Sigmoid colon (tissue), 7 donors: Measurements from ENCODE around the gene CSH2. TPM values are rescaled to one million over a fixed set of nuclear protein-coding genes. Genes with fewer than 3 reads are reported as not detected.

ENCODE experiments used
- DNase-seq: peaks from one replicate; pipeline ENCODE4 v3.0.0-alpha.2; 2019
- H3K27ac ChIP-seq, 4 donors: fragments of 200-600 bp; sonication (generic); one replicate each; pipeline ENCODE4 v1.5.1; 2016 to 2019; ENCODE audit warnings: mild to moderate bottlenecking in 1 of 4
- H3K27me3 ChIP-seq, 3 donors: fragments of 200-600 bp; sonication (generic); one replicate each; pipeline ENCODE4 v1.5.1; 2019; ENCODE audit warnings: mild to moderate bottlenecking in 1 of 3
- H3K36me3 ChIP-seq, 4 donors: fragments of 200-600 bp; sonication (generic); one replicate each; pipeline ENCODE4 v1.5.1; 2016 to 2019
- H3K4me1 ChIP-seq, 4 donors: fragments of 200-600 bp; sonication (generic); one replicate each; pipeline ENCODE4 v1.5.1; 2017 to 2019
- H3K4me3 ChIP-seq, 4 donors: fragments of 200-600 bp; sonication (generic); one replicate each; pipeline ENCODE4 v1.5.1; 2017 to 2019; ENCODE audit warnings: mild to moderate bottlenecking in 2 of 4, moderate library complexity in 1 of 4
- H3K9me3 ChIP-seq, 4 donors: fragments of 200-600 bp in 3 of 4; sonication (generic) in 3 of 4; one replicate each; pipeline versions ENCODE4 v1.5.1 to v1.6.1; 2013 to 2019
- EP300 ChIP-seq, 4 donors: sonication (generic); formaldehyde crosslinking; IDR thresholded peaks; one replicate each; pipeline ENCODE4 v1.6.1; 2017; ENCODE audit warnings: antibody characterized with exemption in 4 of 4
- POLR2A ChIP-seq, 2 donors: fragments of 450-650 bp; IDR thresholded peaks; one replicate each; pipeline ENCODE4 v1.6.1; 2016; ENCODE audit warnings: antibody characterized with exemption in 2 of 2, mild to moderate bottlenecking in 2 of 2, moderate library complexity in 2 of 2
- POLR2AphosphoS5 ChIP-seq, 4 donors: sonication (generic); formaldehyde crosslinking; IDR thresholded peaks; one replicate each; pipeline ENCODE4 v1.6.1; 2017; ENCODE audit warnings: antibody characterized with exemption in 4 of 4
- WGBS, 2 donors: extraction: QIAGEN DNeasy Blood & Tissue Kit; methylation state at CpG; one replicate each; pipeline ENCODE4 v1.1.7; 2013; 5-methylcytosine and 5-hydroxymethylcytosine counted together
- intact Hi-C: fragments of 100-400 bp; cut with DNase I; formaldehyde crosslinking; loops from one replicate; pipeline ENCODE4 v1.15.1; 2023
- polyA plus RNA-seq, 3 donors: library from polyadenylated mRNA; stranded (reverse); fragments of 200-250 nt; gene quantifications; one replicate each; pipeline ENCODE4 v1.2.3, GENCODE V29; 2013
- total RNA-seq, 4 donors: library from RNA; depleted of rRNA; stranded (reverse); fragments of >200 nt; gene quantifications; one replicate each; pipeline ENCODE4 v1.1.0, GENCODE V29; 2016
- TF ChIP-seq, protein P1 (sequence below), 4 experiments: fragments of 450-650 bp in 3 of 4; fragments of 200-600 bp in 1 of 4; IDR thresholded peaks; one replicate each; pipeline ENCODE4 v1.5.1; 2016 to 2019; ENCODE audit warnings: antibody characterized with exemption in 4 of 4, mild to moderate bottlenecking in 3 of 4, moderate library complexity in 2 of 4
- donor health status: healthy with polysubstance abuse.
- donor health status: Bipolar disorder and iron deficiency.
- donor health status: healthy.

CSH2 gene
- total and polyA plus RNA-seq, 7 donors = not detected

DNA sequence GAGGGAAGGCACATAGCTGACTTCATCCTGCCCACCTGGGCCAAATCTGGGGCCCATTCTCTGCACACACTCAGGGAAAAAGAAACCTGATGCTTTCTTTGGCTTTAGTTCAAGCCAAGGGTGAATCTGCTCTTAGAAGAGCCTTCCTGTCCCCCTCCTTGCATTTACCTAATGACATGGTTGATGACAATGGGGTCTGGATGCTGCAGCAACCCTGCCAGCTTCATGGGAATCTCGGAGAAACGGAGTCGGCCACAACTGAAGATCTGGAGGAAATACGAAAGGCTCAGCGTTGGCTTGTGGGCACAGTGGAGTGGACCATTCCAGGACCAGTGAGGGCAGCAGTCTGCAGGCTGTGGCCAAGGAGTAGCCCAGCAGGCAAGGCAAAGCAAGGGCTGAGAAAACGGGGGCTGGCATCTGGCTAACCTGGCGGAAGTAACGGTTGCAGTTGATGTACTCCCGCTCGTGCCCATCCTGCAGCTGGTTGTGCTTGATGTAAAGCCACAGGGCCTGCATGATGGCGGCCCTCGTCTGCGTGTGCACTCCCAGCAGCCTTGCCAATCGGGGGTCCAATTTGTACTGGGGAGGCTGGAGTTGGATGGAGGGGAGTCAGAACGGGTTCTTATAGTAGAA is 39.6 kb downstream of the CSH2 start:
- Histone ChIP-seq H3K27me3 (no peaks in the 10 kb centered on the region), H3K36me3 (peaks cover 53 to 86% (median 77%) of the 10 kb centered on the region in 4 donors), H3K27ac (peak overlapping the region in 2 of 4 donors; percentile 58 to 95), H3K4me3 (no peak overlapping the region), H3K9me3 (no peaks in the 10 kb centered on the region), H3K4me1 (peaks cover 0 to 49% (median 40%) of the 10 kb centered on the region in 4 donors)
- no peak for DNase-seq
- TF ChIP-seq, protein P1, sequence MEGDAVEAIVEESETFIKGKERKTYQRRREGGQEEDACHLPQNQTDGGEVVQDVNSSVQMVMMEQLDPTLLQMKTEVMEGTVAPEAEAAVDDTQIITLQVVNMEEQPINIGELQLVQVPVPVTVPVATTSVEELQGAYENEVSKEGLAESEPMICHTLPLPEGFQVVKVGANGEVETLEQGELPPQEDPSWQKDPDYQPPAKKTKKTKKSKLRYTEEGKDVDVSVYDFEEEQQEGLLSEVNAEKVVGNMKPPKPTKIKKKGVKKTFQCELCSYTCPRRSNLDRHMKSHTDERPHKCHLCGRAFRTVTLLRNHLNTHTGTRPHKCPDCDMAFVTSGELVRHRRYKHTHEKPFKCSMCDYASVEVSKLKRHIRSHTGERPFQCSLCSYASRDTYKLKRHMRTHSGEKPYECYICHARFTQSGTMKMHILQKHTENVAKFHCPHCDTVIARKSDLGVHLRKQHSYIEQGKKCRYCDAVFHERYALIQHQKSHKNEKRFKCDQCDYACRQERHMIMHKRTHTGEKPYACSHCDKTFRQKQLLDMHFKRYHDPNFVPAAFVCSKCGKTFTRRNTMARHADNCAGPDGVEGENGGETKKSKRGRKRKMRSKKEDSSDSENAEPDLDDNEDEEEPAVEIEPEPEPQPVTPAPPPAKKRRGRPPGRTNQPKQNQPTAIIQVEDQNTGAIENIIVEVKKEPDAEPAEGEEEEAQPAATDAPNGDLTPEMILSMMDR (IDR thresholded peaks at IDR 0.05) = no peak
- no peak for TF ChIP-seq POLR2A (IDR thresholded peaks at IDR 0.05)
- intact Hi-C loops = no loop called here
- 93 to 94% methylated on average over 15 of the region's 15 CpGs for WGBS, 2 donors

DNA sequence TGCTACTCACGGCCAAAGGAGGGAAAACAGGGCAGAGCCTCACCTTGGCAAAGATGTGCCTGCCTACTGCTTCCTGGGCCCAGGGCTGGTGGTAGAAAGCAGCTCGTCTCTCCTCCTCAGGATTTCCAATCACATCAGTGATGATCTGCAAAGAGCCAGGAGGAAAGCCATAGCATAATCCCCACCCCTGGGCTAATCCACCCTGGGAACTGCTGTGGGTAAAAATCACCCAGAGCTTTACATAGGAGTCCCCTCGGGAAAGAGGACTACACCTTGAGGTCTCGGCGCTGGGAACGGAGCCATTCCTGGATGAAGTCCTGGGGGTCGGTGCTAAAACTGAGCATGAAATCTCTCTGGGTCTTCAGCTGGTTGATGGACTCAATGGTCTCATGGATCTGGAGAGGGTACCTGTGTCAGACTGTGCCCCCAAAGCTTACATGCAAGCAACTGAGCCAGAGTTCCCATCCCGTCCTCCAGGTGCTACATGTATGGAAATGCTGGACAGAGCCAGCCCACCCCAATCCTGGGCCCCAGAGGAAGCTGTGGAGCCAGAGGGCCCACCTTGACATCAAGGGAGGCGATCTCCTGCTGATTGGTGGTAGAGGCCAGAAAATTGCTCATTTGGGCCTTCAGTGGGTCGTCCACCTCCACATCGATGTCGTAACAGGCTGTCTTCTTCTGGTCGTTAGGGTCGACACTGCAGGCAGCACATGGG is 40.3 kb downstream of the CSH2 start:
- TF ChIP-seq, protein P1 (IDR thresholded peaks at IDR 0.05) = no peak
- TF ChIP-seq POLR2A (IDR thresholded peaks at IDR 0.05) (no peak), EP300 (IDR thresholded peaks at IDR 0.05) (no peak), POLR2AphosphoS5 (IDR thresholded peaks at IDR 0.05) (no peak)
- peaks cover 53 to 89% (median 77%) of the 10 kb centered on the region in 4 donors for H3K36me3 ChIP-seq
- no peaks in the 10 kb centered on the region for H3K27me3 ChIP-seq
- H3K4me3 ChIP-seq = no peak overlapping the region
- no peak overlapping the region for H3K27ac ChIP-seq
- H3K4me1 ChIP-seq = peaks cover 0 to 49% (median 41%) of the 10 kb centered on the region in 4 donors
- intact Hi-C loops = no loop called here
- no peak for DNase-seq
- 87 to 89% methylated on average over 14 of the region's 14 CpGs for WGBS, 2 donors
- H3K9me3 ChIP-seq = no peaks in the 10 kb centered on the region

DNA sequence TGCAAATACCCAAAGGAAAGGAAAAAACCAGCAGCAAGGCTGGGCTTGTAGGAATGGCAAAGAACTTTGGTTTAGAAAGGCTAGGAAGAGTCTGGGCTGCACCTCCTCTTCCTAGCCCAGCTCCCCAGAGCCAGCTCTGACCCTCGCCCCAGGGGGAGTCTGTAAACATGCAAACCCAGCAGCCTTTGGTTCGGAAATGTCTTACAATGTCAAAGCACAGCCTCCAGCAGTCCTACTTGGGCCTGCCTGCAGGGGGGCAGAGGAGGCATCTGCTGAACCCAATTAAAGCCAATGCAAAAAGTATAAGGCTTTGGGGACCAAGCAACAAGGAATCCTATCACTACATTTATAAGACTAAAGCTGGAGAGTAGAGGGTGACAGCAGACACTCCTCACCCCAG is 41.0 kb downstream of the CSH2 start:
- DNase-seq = no peak
- Histone ChIP-seq H3K36me3 (peaks cover 53 to 89% (median 77%) of the 10 kb centered on the region in 4 donors), H3K27me3 (no peaks in the 10 kb centered on the region), H3K9me3 (no peaks in the 10 kb centered on the region), H3K4me1 (peaks cover 0 to 44% (median 37%) of the 10 kb centered on the region in 4 donors), H3K27ac (no peak overlapping the region), H3K4me3 (no peak overlapping the region)
- 87 to 93% methylated on average over 2 of the region's 2 CpGs for WGBS, 2 donors
- intact Hi-C loops = no loop called here
- no peak for TF ChIP-seq POLR2AphosphoS5 (IDR thresholded peaks at IDR 0.05)

DNA sequence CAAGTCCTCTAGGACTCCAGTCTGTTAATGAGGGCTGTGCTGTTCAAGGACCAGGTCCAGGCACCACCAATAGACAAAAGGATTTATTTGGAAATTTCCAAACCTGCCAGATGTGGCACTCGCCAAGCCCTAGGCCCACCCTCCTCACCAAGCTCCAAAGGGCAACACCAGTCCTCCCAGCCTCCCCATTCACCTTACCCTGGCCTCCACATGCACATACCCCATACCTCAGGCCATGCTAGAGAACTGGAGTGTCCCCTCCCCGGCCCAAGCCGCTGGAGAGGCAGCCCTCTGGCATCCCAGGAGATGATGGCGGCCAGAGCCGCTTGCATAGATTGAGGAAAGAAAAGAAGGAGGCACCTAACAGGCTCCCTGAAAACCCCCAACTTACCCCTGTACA is 41.5 kb downstream of the CSH2 start:
- no peaks in the 10 kb centered on the region for H3K27me3 ChIP-seq
- intact Hi-C loops = no loop called here

DNA sequence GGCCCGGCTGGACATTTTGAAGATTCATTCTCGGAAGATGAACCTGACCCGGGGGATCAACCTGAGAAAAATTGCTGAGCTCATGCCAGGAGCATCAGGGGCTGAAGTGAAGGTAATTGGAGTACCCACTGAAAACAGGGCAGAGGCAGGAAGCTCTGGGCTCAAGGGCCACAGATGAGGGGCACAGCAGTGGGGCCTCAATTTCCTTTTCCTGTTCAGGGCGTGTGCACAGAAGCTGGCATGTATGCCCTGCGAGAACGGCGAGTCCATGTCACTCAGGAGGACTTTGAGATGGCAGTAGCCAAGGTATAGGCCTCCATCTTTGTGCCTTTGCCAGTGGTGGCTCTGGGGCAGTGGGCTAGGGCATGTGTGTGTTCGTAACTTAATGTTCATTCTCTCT is 42.0 kb downstream of the CSH2 start:
- intact Hi-C loops = no loop called here
- peaks cover 0 to 35% (median 31%) of the 10 kb centered on the region in 4 donors for H3K4me1 ChIP-seq
- no peaks in the 10 kb centered on the region for H3K9me3 ChIP-seq
- H3K36me3 ChIP-seq = peaks cover 53 to 80% (median 71%) of the 10 kb centered on the region in 4 donors
- no peak overlapping the region for H3K4me3 ChIP-seq
- TF ChIP-seq POLR2AphosphoS5 (IDR thresholded peaks at IDR 0.05) (no peak), POLR2A (IDR thresholded peaks at IDR 0.05) (no peak)
- no peak for DNase-seq
- no peak overlapping the region for H3K27ac ChIP-seq
- 62 to 66% methylated on average over 8 of the region's 8 CpGs for WGBS, 2 donors
- H3K27me3 ChIP-seq = no peaks in the 10 kb centered on the region

More for the DNA sequence above, 41.5 kb downstream of the CSH2 start:
- H3K4me1 ChIP-seq = peaks cover 0 to 40% (median 33%) of the 10 kb centered on the region in 4 donors
- no peak overlapping the region for H3K4me3 ChIP-seq
- no peaks in the 10 kb centered on the region for H3K9me3 ChIP-seq
- no peak for DNase-seq
- H3K27ac ChIP-seq = no peak overlapping the region
- TF ChIP-seq EP300 (IDR thresholded peaks at IDR 0.05) (no peak), POLR2AphosphoS5 (IDR thresholded peaks at IDR 0.05) (no peak), POLR2A (IDR thresholded peaks at IDR 0.05) (no peak)
- TF ChIP-seq, protein P1 (IDR thresholded peaks at IDR 0.05) = no peak
- WGBS, 2 donors = 79 to 86% methylated on average over 5 of the region's 5 CpGs
- H3K36me3 ChIP-seq = peaks cover 53 to 85% (median 76%) of the 10 kb centered on the region in 4 donors
